GM19328 (cell line): ENCODE measurements around the gene PIN1.
A peak's percentile ranks its signal among the peaks of the same experiment; 100 is the strongest.
"Not testable (repeated sequence)": the region's sequence is repeated elsewhere in the genome, so short reads cannot be mapped to it uniquely, and the experiment has no call there.

ENCODE experiments used
- ATAC-seq: cut with Tn5 transposase; IDR thresholded peaks from one replicate; pipeline ENCODE4 v1.9.1; 2021; ENCODE audit warnings: mild to moderate bottlenecking, moderate library complexity; ENCODE audit not compliant: unreplicated experiment

The PIN1 gene

DNA sequence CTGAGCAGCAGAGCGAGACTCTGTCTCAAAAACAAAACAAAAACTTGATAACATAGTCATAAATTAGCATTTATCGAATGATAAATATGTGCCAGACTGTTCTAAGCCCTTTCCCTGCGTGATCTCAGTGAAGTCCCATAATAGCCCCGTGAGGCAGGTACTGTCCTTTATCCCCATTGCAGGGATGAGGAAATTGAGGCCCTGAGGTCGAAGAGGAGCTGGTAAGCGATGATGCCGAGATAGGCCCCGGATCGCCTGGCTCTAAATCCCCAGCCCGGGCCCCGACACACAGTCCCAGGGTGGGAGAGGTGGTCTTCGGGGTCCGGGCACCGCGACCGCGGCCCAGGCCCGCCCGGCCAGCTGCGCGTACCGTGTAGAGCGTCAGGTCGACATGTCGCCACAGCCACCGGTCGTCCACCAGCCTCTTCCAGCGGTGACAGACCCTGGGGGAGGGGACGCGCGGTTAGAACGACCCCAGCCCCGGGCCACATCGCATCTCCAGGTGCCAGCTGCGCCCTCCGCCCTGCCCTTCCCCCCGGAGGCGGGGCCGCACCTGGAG, 16.9 kb upstream of the PIN1 start:
- ATAC-seq: no peak

DNA sequence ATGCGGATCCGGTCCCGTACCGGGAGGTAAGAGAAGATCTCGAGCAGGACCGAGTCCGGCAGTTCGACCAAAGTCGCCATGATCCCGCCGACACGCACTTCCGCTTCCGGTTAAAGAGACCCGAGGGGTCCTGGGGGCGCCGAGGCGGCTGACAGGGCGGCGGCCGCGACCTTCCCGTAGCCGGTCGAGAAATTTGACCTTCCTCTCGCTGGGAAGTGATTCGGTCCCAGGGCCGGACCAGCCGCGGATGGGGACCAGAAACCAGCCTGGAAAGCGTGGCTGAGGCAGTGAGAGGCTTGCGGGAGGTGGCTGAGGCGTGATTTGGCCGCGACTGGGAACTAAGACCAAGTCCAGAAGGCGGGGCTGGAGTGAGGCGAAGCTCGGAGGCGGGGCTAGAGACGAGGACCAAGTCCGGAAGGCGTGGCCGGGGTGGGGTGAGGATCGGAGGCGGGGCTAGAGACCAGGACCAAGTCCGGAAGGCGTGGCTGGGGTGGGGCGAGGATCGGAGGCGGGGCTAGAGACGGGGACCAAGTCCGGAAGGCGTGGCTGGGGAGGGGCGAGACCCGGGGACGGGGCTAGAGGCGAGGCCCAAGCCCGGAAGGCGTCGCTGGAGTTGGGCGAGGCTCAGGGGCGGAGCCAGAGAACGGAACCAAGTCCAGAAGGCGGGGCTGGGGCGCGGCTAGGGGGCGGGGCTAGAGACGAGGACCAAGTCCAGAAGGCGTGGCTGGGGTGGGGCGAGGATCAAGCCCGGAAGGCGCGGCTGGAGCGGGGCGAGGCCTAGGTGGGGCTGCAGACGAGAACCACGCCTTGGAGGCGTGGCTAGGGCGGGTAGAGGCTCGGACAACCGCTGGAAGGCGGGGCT, 16.2 kb upstream of the PIN1 start, which contains the start of gene FBXL12:
Gene FBXL12 (minus strand): TSS at position 346 of the 862 bp plus-strand sequence. CDS start 266 bp downstream, at position 80.
- peak; percentile 83 for ATAC-seq

DNA sequence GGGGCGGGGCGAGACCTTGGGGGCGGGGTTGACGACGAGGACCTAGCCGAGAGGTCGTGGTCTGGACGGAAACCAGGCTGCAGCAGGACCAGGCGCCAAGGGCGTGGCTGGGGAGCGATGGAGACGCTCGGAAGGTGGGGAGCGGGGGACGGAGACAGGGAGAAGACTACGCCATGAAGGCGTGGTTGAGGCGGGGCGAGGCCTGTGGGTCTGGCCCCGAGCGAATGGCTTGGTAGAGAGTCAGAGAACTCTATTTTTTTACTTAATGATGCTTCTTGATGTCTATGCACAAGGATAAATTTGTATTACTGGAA, 15.6 kb upstream of the PIN1 start:
- ATAC-seq: no peak

DNA sequence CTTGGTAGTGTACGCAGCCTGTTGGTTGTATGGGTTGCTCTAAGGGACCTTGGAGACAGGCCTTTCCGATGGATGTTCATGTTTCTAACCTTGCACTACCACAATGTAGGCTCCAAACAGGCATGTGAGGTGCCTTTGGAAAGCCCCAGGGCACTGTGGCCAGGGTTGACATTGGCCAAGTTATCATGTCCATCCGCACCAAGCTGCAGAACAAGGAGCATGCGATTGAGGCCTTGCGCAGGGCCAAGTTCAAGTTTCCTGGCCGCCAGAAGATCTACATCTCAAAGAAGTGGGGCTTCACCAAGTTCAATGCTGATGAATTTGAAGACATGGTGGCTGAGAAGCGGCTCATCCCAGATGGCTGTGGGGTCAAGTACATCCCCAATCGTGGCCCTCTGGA, 15.1 kb upstream of the PIN1 start:
- not testable (repeated sequence) for ATAC-seq

DNA sequence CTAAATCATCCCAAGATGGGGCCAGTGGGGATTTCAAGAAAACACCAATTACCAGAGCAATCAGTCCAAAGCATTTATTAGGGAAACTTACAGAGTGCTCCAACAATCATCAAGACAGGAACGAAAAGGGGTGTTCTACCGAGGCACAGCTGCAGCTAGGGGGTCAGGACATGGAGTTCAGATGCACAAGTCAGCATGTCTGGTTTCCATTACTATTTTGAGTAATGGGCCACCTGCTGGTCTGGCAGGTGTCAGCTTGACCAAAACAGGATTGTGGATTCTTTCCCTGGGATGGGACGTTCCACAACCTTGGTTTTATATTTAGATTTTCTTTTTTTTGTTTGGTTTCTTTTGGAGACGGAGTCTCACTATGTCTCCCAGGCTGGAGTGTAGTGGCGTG, 11.3 kb upstream of the PIN1 start:
- no peak for ATAC-seq

DNA sequence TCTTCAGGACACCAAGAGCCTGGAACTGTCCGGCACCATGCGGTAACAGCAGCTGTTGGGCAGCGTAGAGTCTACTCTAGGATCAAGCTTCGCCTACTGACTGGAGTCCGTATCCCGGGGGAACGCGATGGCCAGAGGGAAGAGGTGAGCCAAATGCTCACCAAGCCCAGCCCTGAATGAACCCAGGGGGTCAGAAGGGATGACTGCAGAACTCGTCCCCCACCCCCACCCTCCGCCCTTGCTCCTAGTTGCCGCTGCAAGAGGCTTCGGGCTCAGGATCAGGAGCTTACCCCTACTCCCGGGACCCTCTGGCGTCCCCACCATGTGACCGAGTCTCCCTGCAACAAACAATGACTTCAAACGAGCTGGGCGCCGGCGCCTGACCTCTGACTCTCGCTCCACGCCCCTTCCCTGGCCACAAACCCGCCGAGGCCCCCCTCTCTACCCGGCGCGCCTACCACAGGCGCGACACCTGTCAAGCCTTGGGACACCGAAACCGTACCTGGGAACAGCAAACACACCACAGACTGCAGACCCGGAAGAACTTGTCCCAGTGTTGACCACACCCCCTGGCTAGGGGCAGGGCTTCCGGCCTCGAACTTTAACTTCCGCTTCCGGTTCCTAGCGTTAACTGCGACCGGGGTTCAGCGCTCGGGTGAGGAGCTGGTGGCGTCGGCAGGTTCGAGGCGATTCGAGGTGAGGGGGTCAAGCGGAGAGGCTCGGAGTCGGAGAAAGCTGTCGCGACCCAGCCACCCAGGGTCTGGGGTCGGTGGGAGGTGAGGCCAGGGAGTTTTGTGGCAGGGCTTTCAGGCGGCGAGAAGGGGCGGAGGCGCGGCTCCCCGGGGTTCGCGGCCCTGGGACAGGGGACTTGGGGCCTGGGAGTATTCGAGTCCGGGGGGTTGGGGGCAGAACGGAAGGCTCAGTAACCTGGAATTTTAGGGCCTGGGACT, 7.6 kb upstream of the PIN1 start, which contains the start of gene UBL5:
Gene UBL5 (plus strand): TSS at position 630 of the 950 bp plus-strand sequence. CDS start 420 bp downstream, outside the sequence.
- peak; percentile 80 for ATAC-seq

DNA sequence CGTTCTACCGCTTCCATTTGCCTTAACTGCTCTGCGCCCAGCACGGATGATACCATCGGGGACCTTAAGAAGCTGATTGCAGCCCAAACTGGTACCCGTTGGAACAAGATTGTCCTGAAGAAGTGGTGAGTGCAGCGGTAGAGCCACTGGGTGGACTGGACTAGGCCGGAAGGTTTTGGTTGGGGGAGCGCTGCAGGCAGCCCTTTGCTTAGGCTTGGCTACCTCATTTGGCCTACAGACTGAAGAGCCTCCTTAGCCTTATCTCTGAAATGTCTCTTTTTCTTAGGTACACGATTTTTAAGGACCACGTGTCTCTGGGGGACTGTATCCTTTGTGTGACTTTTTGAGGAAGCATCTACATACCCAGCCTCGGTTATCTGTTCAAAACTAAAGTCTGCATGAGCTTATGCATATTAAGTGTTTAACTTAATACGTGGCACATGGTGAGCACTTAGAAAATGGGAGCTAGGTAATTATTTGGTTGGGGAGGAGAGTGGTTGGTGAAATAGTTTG, 6.5 kb upstream of the PIN1 start:
- no peak for ATAC-seq

DNA sequence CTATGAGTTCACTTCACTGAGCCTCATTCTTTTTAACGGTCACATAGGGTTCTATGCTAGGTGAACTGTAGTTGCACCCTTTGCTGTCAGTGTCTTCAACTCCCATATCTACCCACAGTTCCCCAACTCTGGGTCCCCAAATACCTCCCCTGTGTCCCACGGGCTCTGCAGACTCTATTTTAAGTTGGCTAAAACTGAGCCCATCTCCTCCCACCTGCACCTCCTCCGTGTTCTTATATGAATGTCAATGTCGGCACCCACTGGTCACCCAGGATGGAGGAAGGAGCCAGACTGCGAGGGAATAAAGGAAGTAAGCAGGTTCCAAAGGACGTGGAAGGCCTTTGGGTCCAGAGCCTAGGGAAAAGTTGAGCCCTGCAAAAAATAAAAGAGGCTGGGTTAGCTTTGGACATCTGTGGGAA, 802 bp upstream of the PIN1 start:
- no peak for ATAC-seq

DNA sequence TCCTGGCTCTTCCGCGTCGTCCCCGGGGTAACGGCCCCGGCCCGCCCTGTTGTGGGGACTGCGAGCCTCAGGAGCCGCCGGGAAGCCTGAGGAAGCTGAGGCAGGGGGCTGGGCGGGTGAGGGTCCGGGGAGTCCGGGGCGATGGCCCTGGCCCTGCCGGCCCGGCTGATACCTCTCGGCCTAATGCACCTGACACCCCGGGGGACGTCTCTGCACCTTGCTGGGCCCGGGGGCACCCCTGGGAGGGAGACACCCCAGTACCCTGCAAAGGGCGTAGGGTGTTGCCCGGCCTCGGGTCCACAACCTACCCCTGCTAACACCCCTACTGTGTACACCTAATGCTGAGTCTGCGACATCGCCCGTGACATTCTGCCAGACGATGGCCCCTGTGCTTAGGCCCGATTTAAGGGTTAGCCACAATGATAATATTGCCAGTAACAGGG, 410 bp downstream of the PIN1 start:
- ATAC-seq: peak; percentile 2

DNA sequence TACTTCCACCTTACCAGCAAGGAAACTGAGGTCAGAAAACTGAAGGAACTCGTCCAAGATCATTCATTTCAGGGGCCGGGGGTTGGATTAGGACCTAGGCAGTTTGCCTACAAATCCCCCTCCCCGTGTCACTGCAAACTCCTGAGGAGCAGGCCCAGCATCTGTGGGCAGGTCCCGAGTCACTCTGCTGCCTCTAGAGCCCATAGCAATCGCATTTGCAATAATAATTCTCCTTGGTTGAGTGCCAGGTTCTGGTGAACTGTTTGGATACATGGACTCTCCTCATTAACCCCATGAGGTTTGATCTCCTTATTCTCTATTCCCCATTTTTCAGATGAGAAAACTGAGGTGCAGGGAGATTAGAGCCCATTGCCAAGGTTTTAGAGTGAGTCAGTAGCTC, 903 bp downstream of the PIN1 start:
- ATAC-seq: no peak

DNA sequence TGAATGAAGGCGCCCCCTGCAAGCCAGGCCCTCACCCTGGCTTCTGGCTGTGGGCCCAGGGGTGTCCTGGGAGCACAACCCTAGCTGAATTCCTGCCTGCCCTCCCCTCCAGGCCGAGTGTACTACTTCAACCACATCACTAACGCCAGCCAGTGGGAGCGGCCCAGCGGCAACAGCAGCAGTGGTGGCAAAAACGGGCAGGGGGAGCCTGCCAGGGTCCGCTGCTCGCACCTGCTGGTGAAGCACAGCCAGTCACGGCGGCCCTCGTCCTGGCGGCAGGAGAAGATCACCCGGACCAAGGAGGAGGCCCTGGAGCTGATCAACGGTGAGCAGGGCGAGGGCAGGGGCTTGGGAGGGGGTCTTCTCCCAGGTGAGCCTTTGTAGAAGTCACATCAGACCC, 3.2 kb downstream of the PIN1 start:
- no peak for ATAC-seq

DNA sequence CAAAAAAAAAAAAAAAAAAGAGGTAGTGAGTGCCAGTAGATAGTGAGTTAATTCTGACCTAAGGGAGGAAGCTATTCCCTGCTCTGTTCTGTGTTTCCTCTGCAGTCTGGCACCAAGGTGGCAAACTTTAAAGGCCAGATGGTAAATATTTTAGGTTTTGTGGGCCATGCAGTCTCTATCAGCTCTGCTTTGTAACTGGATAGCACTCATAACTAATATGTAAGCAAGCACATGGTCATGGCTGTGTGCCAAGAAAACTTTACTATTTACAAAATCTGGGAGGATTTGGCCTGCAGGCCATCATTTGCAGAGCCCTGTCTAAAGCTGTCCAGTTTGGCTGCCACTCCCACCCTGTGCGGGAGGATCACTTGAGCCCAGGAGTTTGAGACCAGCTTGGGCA, 4.3 kb downstream of the PIN1 start:
- ATAC-seq: no peak

DNA sequence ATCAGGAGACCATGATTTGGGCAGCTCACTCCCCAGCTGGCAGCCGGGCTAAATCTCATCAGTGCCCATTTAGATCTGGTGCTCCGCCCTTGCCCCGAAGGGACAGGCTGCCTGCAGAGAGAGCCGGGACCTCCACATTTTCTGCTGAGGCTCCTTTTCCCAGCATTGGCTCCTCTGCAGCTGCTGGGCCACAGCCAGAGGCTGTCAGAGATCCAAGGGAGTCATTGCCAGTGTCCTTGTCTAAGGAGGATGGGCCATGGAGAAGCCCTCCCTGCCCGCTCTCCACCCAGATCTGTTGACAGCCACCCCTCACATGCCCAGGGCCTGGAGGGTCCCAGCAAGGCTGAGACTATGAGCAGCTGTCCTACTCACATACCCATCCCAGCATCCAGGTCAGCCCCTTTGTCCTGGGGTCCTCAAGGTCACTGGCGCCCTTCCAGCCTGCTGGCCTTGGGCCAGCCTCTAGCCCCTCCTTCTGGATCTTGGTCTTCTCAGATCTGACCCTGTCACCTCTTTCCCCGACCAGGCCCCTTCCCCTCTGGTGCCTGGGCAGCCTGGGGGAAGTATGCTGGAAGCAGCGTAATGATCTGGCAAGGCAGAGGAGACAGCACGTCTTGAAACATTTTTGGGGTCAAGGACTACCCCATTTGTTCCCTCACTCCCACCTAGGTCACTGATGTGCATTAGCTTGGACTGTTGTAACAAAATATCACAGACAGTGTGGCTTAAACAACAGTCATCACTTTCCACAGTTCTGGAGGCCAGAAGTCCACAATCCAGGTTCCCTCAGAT, 7.9 kb downstream of the PIN1 start:
- no peak for ATAC-seq

DNA sequence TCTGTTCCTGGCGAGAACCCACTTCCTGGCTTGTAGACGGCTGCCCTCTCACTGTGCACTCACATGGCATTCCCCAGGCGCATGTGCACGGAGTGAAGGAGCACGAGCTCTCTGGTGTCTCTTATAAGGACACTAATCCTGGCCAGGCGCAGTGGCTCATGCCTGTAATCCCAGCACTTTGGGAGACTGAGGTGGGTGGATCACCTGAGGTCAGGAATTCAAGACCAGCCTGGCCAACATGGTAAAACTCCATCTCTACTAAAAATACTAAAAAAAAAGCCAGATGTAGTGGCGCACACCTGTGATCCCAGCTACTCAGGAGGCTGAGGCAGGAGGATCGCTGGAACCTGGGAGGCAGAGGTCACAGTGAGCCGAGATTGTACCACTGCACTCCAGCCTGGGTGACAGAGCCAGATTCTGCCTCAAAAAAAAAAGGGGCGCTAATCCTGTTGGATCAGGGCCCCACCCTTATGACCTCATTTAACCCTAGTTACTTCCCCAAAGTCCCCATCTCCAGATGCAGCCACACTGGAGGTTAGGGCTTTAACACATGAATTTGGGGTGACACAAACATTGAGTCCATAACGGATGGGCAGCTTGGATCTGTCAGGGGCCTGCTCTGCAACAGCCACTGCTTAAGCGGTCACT, 8.6 kb downstream of the PIN1 start:
- ATAC-seq: not testable (repeated sequence)

DNA sequence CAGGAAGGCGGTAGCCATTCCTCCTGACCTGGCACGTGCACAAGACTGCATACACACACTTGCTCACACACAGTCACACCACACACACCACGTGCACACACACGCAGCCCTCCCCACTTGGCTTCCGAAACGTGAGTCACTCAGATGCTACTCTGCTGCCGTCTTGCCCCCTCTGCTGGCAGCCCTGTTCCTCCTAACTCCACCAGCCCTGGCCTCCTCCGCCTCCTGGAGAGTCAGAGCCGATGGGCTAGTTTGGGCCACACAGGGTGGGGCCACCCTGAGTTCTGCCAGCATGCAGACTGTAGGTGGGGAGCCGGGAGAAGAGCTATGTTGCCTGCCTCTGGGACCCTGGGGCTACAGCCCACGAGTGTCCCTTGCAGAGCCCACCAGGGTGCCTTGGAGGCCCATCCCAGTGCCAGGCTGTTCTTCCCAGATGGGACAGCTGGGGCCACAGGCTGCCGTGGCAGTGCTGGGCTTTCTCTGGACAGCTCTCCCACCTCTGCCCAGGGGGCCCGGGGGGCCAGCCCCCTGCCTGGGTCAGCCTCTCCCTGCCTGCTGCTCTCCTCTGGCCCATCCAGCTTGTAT, 12.1 kb downstream of the PIN1 start:
- ATAC-seq: no peak

DNA sequence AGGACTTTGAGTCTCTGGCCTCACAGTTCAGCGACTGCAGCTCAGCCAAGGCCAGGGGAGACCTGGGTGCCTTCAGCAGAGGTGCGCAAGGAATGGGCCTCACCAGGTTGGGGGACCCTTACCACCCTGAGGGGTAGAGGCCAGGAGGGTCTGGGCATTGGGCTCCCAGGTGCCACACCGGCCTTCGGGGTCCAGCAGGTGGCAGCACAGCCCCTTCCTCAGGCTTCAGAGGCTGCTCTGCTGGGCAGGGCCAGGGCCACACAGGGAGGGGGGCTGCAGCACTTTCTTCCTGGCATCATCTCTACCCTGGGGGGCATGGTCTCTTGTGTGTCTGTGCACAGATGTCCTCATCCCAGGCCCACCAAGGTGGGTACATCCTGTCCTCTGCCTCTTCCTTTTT, 12.9 kb downstream of the PIN1 start:
- no peak for ATAC-seq

DNA sequence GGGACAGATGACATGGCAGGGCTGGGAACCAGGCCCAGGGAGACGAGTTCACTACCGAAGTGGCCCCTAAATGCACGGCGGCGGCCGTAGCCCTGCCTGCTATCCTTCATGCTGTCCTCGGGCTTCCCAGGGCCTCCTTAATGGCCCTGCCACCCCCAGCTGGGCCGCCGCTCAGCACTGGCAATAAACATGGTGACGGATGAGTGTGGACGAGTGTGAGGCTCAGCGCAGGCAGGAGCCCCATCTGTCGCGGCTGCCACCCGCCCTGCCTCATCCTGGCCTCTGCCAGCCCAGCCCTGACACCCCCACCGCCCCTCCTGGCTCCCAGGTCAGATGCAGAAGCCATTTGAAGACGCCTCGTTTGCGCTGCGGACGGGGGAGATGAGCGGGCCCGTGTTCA, 13.6 kb downstream of the PIN1 start:
- no peak for ATAC-seq

DNA sequence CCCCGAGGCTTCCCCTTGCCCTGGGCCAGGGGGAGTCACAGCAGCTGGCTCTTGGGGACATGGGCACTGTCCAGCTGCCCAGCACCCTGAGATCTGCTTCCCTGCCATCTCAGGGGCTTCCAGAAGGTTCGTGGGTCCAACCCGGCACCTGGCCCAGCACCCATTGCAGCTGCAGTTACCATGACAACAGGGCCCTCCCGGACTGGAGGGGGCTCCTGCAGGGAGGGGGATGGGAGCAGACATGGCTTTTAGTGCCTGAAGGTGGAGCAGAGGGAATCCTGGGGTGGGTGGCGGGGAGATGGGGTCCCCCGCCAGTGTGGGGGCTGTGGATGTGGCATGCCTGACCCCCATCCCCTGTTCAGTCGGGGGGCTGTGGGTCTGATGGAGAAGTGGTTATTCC, 14.7 kb downstream of the PIN1 start:
- no peak for ATAC-seq

DNA sequence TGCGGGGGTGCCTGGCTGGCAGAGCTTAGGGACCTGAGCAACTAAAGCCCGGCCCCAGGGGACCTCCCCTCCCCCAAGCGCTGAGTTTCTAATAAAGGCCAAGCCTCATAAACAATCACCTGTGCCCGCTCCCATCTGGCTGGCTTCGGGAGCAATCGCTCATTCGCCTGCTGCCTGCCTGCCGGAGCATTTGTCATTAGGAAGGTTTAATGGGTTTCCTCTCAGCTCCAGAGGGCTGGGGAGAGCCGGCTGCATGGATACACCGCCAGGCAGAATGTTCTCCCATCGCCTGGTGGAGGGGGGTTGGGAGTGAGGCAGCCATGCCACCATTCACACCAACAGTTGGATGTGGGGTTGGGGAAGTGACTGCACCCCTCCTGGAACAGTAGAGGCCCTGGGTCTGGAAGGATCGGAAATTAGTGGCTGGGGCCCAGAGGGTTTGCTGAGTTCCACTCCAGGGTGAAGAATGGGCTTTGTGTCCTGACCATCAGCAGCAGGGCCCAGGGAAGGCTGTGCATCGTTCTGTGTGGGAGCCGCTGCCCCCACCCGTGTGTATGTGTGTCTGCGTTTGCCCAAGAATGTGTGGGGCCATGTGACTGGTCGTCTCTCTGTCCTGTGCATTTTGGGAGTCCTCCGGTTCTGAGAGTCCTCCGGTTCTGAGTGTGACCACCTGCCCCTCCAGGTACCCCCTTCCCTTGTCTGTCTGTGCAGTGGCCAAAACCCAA, 15.3 kb downstream of the PIN1 start:
- no peak for ATAC-seq
